Omental fat pad (tissue), 4 donors: Measurements from ENCODE around the gene CAD. TPM values are rescaled to one million over a fixed set of nuclear protein-coding genes. Genes with fewer than 3 reads are reported as not detected.

Experiments used
- ATAC-seq: fragments of 150-250 bp; one replicate; pipeline ENCODE4 v1.9.1; 2016; ENCODE audit warnings: mild to moderate bottlenecking, moderate library complexity; ENCODE audit not compliant: low FRiP score
- DNase-seq: peaks from one replicate; pipeline ENCODE4 v3.0.0-alpha.2; 2019; ENCODE audit warnings: low spot score
- total RNA-seq, 4 donors: library from RNA; depleted of rRNA; stranded (reverse); fragments of >200 nt; gene quantifications; one replicate each; pipeline ENCODE4 v1.1.0, GENCODE V29; 2016
- TF ChIP-seq, protein P1 (sequence below), 3 donors: fragments of 450-650 bp; IDR thresholded peaks; one replicate each; pipeline ENCODE4 v1.5.1; 2016 to 2017; ENCODE audit warnings: antibody characterized with exemption in 3 of 3, mild to moderate bottlenecking in 3 of 3, moderate library complexity in 2 of 3

The CAD gene
- total RNA-seq, 4 donors from 2014 or later: 14.6 to 29.3 (median 24.7) TPM

DNA sequence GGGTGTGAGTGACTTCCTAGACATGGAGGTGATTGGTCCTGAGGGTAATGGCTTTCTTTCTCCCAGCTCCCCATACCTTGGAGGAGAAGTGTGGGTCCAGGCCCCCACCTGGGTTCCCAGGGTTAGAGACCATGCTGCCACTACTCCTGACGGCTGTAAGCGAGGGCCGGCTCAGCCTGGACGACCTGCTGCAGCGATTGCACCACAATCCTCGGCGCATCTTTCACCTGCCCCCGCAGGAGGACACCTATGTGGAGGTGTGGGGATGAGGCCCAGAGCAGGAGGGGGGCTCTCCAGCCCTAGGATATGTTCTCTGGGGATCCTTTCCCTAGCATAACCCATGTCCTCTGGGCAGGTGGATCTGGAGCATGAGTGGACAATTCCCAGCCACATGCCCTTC lies 21.8 kb downstream of the CAD start:
- ATAC-seq: no peak
- TF ChIP-seq, protein P1, sequence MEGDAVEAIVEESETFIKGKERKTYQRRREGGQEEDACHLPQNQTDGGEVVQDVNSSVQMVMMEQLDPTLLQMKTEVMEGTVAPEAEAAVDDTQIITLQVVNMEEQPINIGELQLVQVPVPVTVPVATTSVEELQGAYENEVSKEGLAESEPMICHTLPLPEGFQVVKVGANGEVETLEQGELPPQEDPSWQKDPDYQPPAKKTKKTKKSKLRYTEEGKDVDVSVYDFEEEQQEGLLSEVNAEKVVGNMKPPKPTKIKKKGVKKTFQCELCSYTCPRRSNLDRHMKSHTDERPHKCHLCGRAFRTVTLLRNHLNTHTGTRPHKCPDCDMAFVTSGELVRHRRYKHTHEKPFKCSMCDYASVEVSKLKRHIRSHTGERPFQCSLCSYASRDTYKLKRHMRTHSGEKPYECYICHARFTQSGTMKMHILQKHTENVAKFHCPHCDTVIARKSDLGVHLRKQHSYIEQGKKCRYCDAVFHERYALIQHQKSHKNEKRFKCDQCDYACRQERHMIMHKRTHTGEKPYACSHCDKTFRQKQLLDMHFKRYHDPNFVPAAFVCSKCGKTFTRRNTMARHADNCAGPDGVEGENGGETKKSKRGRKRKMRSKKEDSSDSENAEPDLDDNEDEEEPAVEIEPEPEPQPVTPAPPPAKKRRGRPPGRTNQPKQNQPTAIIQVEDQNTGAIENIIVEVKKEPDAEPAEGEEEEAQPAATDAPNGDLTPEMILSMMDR (IDR thresholded peaks at IDR 0.05): no peak
- DNase-seq: no peak

DNA sequence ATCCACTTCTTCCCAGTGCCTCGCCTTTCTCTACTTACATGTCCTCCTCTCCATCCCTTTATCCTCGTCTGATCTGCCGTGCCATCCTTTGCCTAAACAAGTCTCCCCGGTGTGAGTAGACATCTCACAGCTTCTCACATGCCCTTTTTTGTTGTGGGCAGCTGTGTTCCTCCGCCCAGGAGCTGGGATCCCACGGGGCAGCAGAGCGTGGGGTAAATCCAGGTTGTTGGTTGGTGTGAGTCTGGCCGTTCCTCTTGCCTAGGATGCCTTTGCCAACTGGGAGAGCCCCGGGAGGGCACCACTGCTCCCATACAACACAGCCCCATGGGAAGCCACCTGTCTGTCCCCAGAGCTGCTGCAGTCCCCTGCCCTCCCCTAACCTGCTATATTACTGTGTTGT lies 23.2 kb downstream of the CAD start:
- DNase-seq: no peak
- no peak for ATAC-seq
- TF ChIP-seq, protein P1 (IDR thresholded peaks at IDR 0.05): no peak

DNA sequence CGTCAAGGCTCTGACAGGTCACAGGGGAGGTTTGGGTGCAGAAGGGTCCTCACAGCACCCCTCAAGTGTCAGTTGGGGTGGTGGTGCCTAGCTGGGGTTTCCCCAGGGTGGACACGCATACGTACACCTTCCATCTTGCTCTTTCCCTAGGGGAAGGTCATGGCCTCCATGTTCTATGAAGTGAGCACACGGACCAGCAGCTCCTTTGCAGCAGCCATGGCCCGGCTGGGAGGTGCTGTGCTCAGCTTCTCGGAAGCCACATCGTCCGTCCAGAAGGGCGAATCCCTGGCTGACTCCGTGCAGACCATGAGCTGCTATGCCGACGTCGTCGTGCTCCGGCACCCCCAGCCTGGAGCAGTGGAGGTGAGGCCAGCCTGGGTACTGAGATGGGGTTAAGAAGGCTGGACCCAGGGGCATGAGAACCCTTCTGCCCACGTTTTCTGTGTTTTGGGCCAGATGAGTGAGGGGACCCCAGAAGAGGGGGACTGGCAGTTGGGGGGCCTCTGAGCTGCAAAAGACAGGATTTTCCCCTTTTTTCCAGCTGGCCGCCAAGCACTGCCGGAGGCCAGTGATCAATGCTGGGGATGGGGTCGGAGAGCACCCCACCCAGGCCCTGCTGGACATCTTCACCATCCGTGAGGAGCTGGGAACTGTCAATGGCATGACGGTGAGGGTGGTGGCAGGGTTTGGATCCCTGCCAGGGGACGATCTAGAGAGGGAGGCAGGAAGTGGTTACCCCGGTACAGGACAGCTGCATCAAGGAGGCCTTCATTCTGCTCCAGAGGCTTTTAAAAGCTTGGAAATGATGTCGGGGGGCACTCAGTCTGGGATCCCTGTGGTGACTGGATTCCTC lies 24.8 kb downstream of the CAD start:
- ATAC-seq: no peak
- DNase-seq: no peak
- TF ChIP-seq, protein P1 (IDR thresholded peaks at IDR 0.05): no peak

DNA sequence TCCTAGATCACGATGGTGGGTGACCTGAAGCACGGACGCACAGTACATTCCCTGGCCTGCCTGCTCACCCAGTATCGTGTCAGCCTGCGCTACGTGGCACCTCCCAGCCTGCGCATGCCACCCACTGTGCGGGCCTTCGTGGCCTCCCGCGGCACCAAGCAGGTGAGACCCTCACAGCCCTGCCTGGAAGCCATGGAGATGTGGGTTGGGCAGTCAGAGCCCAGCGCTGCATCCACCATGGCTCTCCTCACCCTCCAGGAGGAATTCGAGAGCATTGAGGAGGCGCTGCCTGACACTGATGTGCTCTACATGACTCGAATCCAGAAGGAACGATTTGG lies 25.4 kb downstream of the CAD start:
- no peak for ATAC-seq
- DNase-seq: no peak
- TF ChIP-seq, protein P1 (IDR thresholded peaks at IDR 0.05): no peak

DNA sequence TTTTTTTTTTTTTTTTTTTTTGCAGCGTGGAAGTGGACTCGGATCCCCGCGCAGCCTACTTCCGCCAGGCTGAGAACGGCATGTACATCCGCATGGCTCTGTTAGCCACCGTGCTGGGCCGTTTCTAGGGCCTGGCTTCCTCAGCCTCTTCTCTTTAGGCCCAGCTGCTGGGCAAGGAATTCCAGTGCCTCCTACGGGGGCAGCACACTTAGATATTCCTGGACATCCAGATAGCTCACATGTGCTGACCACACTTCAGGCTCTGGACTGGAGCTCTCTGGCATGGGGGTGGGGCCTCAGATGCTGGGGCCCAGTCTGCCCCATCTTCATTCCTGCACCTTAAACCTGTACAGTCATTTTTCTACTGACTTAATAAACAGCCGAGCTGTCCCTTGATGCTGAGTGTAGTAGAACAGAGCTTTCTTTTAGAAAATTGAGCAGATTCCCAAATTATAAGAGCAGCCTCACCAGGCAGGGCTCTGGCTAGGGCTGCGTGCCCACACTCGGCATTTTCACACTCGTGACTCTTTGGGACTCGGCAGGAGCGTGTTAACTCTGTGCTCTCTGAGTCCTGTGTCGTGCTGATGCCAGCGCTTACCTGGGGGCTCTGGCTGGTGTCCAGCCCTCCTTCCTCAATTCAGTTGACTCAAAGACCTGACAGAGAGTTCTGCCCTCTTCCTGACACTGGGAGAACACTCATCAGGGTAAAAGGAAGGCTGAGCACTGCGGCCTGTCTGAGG lies 26.4 kb downstream of the CAD start:
- TF ChIP-seq, protein P1 (IDR thresholded peaks at IDR 0.05): no peak
- DNase-seq (no peak), ATAC-seq (no peak)

DNA sequence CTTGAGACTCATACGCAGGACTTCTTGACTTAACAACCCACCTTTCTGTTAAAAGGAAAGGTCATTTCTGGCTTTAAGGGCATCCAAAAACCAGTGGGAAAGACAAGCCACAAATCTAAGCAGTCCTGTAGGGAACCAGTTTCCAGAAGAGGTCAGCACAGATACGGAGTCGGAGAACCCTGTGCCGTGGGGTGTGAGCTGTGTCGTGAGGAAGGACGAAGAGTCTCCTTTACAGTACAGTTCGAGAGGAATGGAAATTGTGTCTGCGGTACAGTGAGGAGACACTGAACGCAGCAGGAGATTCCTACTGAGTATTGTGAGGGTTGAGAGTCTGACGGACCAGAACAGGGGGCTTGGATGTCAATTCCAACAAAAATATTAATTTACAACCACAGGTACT lies 27.9 kb downstream of the CAD start:
- ATAC-seq: no peak
- TF ChIP-seq, protein P1 (IDR thresholded peaks at IDR 0.05): no peak
- no peak for DNase-seq
